ENCODE data around the gene TRAK1. TPM values are rescaled to one million over a fixed set of nuclear protein-coding genes. Genes with fewer than 3 reads are reported as not detected.

Gene TRAK1
- polyA plus RNA-seq, 1 donor from 2014 or later = 24.6 TPM

DNA sequence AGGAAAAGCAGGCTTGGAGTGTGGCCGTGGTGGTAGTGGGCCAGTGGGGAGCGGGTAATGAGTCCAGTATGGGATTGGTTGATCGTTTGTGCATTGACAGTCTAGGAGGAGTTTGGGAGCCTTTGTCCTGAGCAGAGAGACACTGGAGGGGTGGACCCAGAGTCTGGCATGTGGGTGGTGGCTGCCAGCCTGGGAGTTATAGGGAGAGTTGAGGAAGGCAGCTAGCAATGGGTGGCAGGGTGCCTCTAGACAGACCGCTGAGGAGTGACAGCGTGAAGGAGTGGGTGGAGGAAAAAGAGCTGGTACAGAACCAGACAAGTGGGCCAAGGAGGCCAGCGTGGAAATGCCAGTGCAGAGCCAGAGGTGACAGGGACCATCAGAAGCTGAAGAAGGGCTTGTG lies 176.7 kb downstream of the TRAK1 start:
- H3K4me3 Mint-ChIP-seq = peak overlapping the region in 1 of 4 donors; percentile 70
- H3K4me1 Mint-ChIP-seq = peaks cover 2 to 8% (median 4%) of the 10 kb centered on the region in 3 donors
- peaks cover 0 to 14% (median 10%) of the 10 kb centered on the region in 3 donors for H3K9me3 Mint-ChIP-seq
- no peaks in the 10 kb centered on the region for H3K36me3 Mint-ChIP-seq
- peaks cover 53% of the 10 kb centered on the region for H3K27me3 Mint-ChIP-seq
- no peak overlapping the region for H3K27ac Mint-ChIP-seq

DNA sequence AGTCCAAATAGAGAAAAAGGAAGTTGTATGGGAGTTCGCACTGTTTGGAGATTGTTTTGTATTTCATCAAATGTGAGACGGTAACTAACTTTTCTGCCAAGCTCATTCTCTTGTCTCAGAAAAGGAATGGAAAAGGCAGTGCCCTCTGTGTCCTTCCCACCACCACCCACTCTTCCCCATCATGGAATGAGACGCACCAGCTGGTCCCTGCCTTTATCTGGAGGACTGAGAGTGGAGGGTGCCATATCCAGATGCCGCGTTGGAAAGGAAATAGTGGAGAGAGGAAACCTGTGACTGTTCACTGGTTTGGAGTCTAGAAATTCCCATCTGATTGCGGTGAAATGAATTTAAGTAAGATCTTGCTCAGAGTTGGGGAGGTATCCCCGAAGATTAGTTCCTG lies 178.5 kb downstream of the TRAK1 start:
- Mint-ChIP-seq H3K9me3 (peaks cover 0 to 14% (median 10%) of the 10 kb centered on the region in 3 donors), H3K27me3 (peaks cover 41% of the 10 kb centered on the region), H3K4me1 (no peaks in the 10 kb centered on the region), H3K36me3 (no peaks in the 10 kb centered on the region), H3K27ac (no peak overlapping the region), H3K4me3 (no peak overlapping the region)

DNA sequence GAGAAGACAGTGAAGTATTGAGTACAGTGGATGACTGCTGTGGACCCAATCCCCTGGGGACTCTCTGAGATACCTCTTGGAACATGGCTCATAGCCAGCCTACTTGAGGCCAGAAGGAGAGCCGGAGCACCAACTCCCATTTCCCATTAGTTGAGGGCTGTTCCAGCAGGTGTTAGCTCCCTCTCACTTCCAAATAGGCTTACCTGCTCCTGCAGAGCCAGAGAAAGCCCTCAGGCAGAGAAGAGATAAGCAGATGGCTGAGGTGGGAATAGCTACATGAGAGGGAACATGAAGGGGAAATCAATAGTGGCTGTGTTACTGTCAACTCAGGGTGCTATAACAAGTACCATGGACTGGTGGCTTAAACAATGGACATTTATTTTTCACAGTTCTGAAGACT lies 179.4 kb downstream of the TRAK1 start:
- Mint-ChIP-seq H3K9me3 (peaks cover 0 to 14% (median 10%) of the 10 kb centered on the region in 3 donors), H3K36me3 (no peaks in the 10 kb centered on the region), H3K27me3 (peaks cover 37% of the 10 kb centered on the region), H3K4me1 (no peaks in the 10 kb centered on the region), H3K4me3 (no peak overlapping the region), H3K27ac (no peak overlapping the region)

DNA sequence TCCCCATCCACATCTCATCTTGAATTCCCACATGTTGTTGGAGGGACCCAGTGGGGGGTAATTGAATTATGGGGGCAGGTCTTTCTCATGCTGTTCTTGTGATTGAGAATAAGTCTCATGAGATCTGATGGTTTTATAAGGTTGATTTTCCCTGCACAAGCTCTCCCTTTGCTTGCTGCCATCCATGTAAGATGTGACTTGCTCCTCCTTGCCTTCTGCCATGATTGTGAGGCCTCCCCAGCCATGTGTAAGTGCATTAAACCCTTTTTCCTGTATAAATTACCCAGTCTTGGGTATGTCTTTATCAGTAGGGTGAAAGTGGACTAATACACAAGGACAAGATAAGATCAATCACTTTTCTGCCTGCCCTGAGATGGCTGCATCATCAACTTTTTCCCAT lies 180.6 kb downstream of the TRAK1 start:
- Mint-ChIP-seq H3K27ac (no peak overlapping the region), H3K4me3 (no peak overlapping the region), H3K9me3 (peaks cover 0 to 14% (median 10%) of the 10 kb centered on the region in 3 donors), H3K4me1 (no peaks in the 10 kb centered on the region), H3K36me3 (no peaks in the 10 kb centered on the region), H3K27me3 (peaks cover 33% of the 10 kb centered on the region)

DNA sequence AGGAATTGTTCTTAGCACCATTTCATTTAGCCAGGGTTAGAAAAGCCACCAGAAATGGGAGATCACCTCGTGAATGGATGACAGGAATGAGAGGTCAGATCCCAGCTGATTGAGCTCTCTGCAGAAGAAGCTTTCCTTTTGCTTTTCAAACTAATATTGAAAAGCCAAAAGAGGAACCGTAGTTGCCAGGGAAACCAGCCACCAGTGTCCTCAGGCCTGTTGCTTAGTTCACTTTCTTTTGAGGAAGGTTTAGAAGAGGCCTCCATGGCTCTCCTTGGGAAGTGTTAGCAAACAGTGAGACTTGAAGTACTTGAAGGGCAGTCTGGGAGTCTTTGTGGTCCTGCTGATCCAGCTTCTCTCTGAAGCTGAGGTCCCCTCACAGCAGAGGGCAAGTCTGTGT lies 182.2 kb downstream of the TRAK1 start:
- Mint-ChIP-seq H3K36me3 (no peaks in the 10 kb centered on the region), H3K9me3 (peaks cover 0 to 15% (median 10%) of the 10 kb centered on the region in 3 donors), H3K4me1 (no peaks in the 10 kb centered on the region), H3K27ac (no peak overlapping the region), H3K27me3 (peaks cover 19% of the 10 kb centered on the region), H3K4me3 (no peak overlapping the region)

DNA sequence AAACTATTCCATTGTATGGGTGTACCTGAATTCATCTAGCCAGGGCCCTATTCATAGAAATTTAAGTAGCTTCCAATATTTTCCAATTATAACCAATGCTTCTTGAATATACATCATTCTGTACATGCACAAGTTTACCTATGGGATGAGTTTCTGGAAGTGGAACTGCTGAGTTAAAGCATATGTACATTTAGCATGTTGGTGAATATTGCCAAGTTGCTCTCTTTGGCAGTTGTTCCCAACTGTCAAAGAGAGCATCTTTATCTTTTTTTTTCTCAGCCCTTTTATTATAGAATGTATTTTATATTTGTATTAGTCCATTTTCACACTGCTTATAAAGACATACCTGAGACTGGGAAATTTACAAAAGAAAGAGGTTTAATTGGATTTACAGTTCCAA lies 183.1 kb downstream of the TRAK1 start:
- Mint-ChIP-seq H3K27me3 (peaks cover 11% of the 10 kb centered on the region), H3K27ac (no peak overlapping the region), H3K9me3 (peaks cover 0 to 15% (median 14%) of the 10 kb centered on the region in 3 donors), H3K4me1 (no peaks in the 10 kb centered on the region), H3K36me3 (no peaks in the 10 kb centered on the region), H3K4me3 (no peak overlapping the region)

DNA sequence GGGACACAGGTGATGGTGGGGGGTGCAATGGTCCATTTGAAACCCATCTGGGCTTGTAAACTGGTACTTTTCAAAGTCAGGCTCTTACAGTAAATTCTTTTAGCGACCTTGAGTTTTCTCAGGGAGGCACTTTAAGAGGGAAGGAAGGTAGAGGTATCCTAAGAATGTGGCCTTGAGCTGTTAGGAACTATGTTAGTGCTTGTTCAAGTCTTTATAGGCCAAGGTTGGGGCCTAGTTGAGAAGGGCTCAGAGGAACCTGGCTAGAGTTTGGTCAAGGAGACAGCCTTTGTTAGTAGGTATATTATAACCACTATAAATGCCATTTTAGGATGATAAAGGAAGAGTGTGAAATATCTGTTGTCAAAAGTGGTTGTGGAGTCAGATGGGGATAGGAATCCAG lies 184.1 kb downstream of the TRAK1 start:
- no peaks in the 10 kb centered on the region for H3K4me1 Mint-ChIP-seq

More for the DNA sequence above, 184.1 kb downstream of the TRAK1 start:
- peaks cover 0 to 18% (median 16%) of the 10 kb centered on the region in 3 donors for H3K9me3 Mint-ChIP-seq
- H3K36me3 Mint-ChIP-seq = no peaks in the 10 kb centered on the region
- peak overlapping the region in 1 of 3 donors; percentile 35 for H3K27ac Mint-ChIP-seq
- peaks cover 4% of the 10 kb centered on the region for H3K27me3 Mint-ChIP-seq
- no peak overlapping the region for H3K4me3 Mint-ChIP-seq

Other genes with a start within 250 kb of the TRAK1 start
- gene ULK4, start 129.3 kb upstream of the TRAK1 start, polyA plus RNA-seq = 5.6 TPM
- not detected for gene CCK, start 174.8 kb downstream of the TRAK1 start, polyA plus RNA-seq

All from IgD-negative memory B cell (primary cell).